Measurements from ENCODE around the gene IGSF22. TPM values are rescaled to one million over a fixed set of nuclear protein-coding genes. Genes with fewer than 3 reads are reported as not detected.
A peak's percentile ranks its signal among the peaks of the same experiment; 100 is the strongest.

The IGSF22 gene
- total and polyA plus RNA-seq, 2 of the 8 experiments (the other 6 are each of a cell fraction or from before 2014, with no cell fraction given): 0.14 TPM; not detected in 1

DNA sequence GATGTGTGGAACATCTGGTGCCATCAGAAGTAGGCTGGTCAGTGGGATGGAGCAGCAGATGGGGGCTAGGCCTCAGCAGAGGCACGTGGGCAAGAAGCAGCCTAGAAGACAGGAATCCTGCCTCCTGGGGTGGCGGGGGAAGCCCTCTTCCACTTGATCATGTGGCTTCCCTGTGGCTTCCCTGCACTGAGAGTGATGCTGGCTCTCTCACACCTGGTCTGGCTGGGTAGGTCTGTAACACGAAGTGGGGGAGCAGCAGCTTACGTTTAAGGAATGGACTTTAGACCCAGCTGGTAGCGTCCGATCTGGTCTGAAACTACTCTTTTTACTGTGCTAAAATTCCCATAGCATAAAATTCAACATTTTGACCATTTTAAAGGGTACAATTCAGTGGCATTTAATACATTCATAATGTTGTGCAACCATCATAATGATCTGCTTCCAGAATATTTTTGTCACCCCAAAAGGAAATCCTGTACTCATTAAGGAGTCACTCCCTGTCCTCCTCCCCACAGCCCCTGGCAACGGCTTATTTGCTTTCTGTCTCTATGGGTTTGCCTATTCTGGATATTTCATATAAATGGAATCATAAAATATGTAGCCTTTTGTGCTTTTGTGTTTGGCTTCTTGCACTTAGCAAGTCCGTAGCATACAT lies 43.9 kb upstream of the IGSF22 start:
- POLR2A ChIA-PET (ENCODE audit: partially characterized antibody): interaction anchor here (1.0 kb wide), 1 partner anchor 23 kb away, joined by 3 read pairs; no protein-coding TSS in a partner anchor
- TF ChIP-seq TEAD4 (IDR thresholded peaks at IDR 0.05; ENCODE audit: low read depth, low read length): 0 out of 2 replicates have a peak, but pooled peaks have one; percentile 25

More for the DNA sequence above, 43.9 kb upstream of the IGSF22 start:
- Histone ChIP-seq H2AFZ (ENCODE audit: low read length) (no peak overlapping the region), H2BK12ac (ENCODE audit: low read depth, low read length) (no peak overlapping the region), H3K18ac (ENCODE audit: extremely low read depth, low read length) (no peak overlapping the region), H2BK120ac (replicated peaks; ENCODE audit: low read depth, low read length) (no peak overlapping the region), H3K79me1 (ENCODE audit: low read depth, low read length) (no peaks in the 10 kb centered on the region), H3K4me2 (ENCODE audit: insufficient read depth in 1 of 2, low read depth in 2 of 2, low read length in 2 of 2) (no peak overlapping the region), H4K8ac (ENCODE audit: extremely low read depth, insufficient read depth, low read length) (no peak overlapping the region), H4K5ac (ENCODE audit: insufficient read length, low read depth, low read length) (no peak overlapping the region), H3K27ac (ENCODE audit: low read depth, low read length) (no peak overlapping the region), H3K79me2 (ENCODE audit: control insufficient read depth in 1 of 2, insufficient read depth in 2 of 2, low read length in 2 of 2) (no peaks in the 10 kb centered on the region), H3K23ac (ENCODE audit: insufficient read length) (no peak overlapping the region), H3K27me3 (replicated peaks in 1 of 4; ENCODE audit: control insufficient read depth in 3 of 4, extremely low read depth in 1 of 4, insufficient read depth in 3 of 4, low read length in 3 of 4) (0 out of 7 replicates have a peak, but pooled peaks cover 0 to 3% (median 0%) of the 10 kb centered on the region in 4 experiments), H2BK5ac (ENCODE audit: low read depth, low read length) (no peak overlapping the region), H3K36me3 (ENCODE audit: control insufficient read depth in 2 of 4, insufficient read depth in 4 of 4, low read length in 3 of 4) (no peaks in the 10 kb centered on the region), H4K20me1 (replicated peaks in 1 of 2; ENCODE audit: control insufficient read depth in 1 of 2, insufficient read depth in 2 of 2, low read length in 2 of 2) (no peaks in the 10 kb centered on the region), H4K91ac (replicated peaks; ENCODE audit: insufficient read length, low read length) (no peak overlapping the region), H2AK5ac (ENCODE audit: low read depth, low read length) (no peak overlapping the region), H3K23me2 (ENCODE audit: low read depth, low read length) (no peaks in the 10 kb centered on the region), H3K9ac (replicated peaks in 1 of 4; ENCODE audit: extremely low read depth in 1 of 4, low read depth in 3 of 4, low read length in 3 of 4) (no peak overlapping the region), H3K14ac (ENCODE audit: insufficient read length) (no peak overlapping the region), H3K56ac (replicated peaks; ENCODE audit: insufficient read length, low read depth, low read length) (no peak overlapping the region), H3K4ac (replicated peaks; ENCODE audit: insufficient read length, low read depth, low read length) (no peak overlapping the region), H2BK15ac (ENCODE audit: low read length) (no peak overlapping the region), H3K9me3 (ENCODE audit: insufficient read depth in 2 of 2, low read depth in 1 of 2, low read length in 1 of 2) (no peaks in the 10 kb centered on the region), H2BK20ac (ENCODE audit: low read length) (no peak overlapping the region), H3K4me1 (replicated peaks in 1 of 4; ENCODE audit: control insufficient read depth in 3 of 4, insufficient read depth in 4 of 4, low read length in 3 of 4) (peaks cover 0 to 20% (median 8%) of the 10 kb centered on the region in 4 experiments; a peak in 6 of 7 replicates), H3K4me3 (ENCODE audit: extremely low read depth in 1 of 4, insufficient read depth in 2 of 4, low read depth in 3 of 4, low read length in 4 of 4) (no peak overlapping the region)
- DNase-seq (ENCODE audit: low read depth in 1 of 2, low spot score in 2 of 2) (no peak), FAIRE-seq (no peak)
- CTCF ChIA-PET (ENCODE audit: partially characterized antibody): interaction anchor here (1.7 to 13.9 kb wide), 5 partner anchors 9 to 48 kb away, joined by 4 to 244 read pairs (median 9); no protein-coding TSS in a partner anchor
- WGBS, 2 experiments (ENCODE audit: extremely low coverage in 1 of 2, insufficient coverage in 1 of 2, insufficient read length in 1 of 2, insufficient replicate concordance in 2 of 2, low coverage in 1 of 2, low lambda C conversion rate in 2 of 2, missing lambda C conversion rate in 1 of 2): 48% methylated on average over 8 of the region's 8 CpGs; no CpG with 5 or more reads in 1 of the 2 experiments
